ENCODE results near the gene PRSS36.

DNA sequence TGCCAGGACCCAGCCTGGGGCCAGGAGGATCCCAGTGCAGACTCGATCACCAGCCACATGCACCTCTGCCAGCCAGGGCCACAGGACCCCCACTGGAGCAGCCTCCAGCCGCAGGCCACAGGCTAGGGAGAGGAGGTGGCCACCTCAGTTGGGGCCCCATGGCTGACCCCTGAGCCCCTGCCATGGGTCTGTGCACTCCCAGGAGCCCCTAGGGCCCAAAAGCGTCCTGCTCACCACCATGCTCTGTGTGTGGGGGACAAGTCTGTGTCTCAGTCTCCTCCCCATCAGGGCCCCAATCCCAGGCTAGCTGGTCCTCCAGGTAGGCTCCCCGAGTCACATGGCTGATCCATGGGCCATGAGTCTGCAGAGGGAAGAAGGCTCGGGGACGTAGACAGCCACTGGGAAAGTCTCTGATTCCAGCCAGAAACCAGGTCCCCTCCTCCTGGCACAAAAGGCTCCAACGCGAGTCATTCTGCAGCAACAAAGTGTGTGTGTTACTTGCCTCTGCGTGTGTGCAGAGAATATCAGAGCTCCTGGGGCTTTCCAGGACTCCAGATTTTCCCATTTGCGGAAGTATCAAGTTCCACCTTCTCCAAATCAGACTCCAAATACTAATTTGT, 8.3 kb downstream of the PRSS36 start:
- TF ChIP-seq CTCF (IDR thresholded peaks at IDR 0.05), result no peak
- no peak for TF ChIP-seq POLR2AphosphoS5 (IDR thresholded peaks at IDR 0.05)
